ENCODE data around the gene SPATA24.

Gene SPATA24

DNA sequence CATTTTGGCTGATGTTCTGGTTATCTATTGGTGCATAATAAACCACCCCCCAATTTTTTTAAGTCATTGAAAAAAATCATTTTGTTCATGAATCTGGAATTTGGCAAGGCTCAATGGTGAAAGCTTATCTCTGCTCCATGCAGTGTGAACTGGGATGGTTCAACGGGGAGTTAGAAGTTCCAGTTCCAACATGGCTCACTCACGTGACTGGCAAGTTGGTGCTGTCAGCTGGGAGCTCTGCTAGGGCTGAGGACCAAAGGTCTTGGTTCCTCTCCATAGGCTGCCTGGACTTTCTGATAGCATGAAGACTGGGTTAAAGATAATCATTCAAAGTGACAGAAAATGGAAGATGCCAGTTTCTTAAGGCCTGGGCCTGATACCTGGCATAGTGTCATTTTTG is 3.1 kb upstream of the SPATA24 start:
- H3K27me3 ChIP-seq (ENCODE audit: insufficient read depth, low read length) = no peaks in the 10 kb centered on the region
- H3K36me3 ChIP-seq (ENCODE audit: insufficient read depth, low read length) = no peaks in the 10 kb centered on the region
- H3K4me1 ChIP-seq (ENCODE audit: control insufficient read depth, insufficient read depth, low read length, unreplicated experiment) = peaks cover 11% of the 10 kb centered on the region
- no peaks in the 10 kb centered on the region for H3K79me2 ChIP-seq (ENCODE audit: control insufficient read depth, insufficient read depth, low read length, unreplicated experiment)
- no peak overlapping the region for H2AFZ ChIP-seq (ENCODE audit: low read length, unreplicated experiment)
- no peak overlapping the region for H3K4me3 ChIP-seq (ENCODE audit: low read depth, low read length)
- H3K27ac ChIP-seq (ENCODE audit: low read depth, low read length) = no peak overlapping the region

DNA sequence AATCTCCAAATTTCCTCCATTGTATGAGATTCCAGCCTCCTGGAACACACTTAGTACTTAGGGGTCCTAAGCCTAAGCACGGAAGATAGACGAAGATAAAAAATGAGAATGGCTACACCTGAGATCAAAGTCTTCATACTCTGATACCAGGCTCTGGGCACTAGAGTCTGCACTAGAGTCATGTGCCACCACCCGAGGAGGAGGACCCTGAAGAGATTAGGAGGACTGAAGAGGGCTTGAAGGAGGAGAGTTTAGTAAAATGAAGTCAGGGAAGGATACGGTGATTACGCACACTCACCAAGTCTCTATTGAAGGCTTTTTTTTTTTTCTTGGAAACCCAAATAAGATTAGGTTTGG is 573 bp upstream of the SPATA24 start:
- H2AFZ ChIP-seq (ENCODE audit: low read length, unreplicated experiment) = peak overlapping the region; percentile 84
- peak overlapping the region; percentile 90 for H3K27ac ChIP-seq (ENCODE audit: low read depth, low read length)
- peaks cover 11% of the 10 kb centered on the region for H3K4me1 ChIP-seq (ENCODE audit: control insufficient read depth, insufficient read depth, low read length, unreplicated experiment)
- no peaks in the 10 kb centered on the region for H3K79me2 ChIP-seq (ENCODE audit: control insufficient read depth, insufficient read depth, low read length, unreplicated experiment)
- H3K27me3 ChIP-seq (ENCODE audit: insufficient read depth, low read length) = no peaks in the 10 kb centered on the region
- no peaks in the 10 kb centered on the region for H3K36me3 ChIP-seq (ENCODE audit: insufficient read depth, low read length)
- H3K4me3 ChIP-seq (ENCODE audit: low read depth, low read length) = peak overlapping the region; percentile 75

DNA sequence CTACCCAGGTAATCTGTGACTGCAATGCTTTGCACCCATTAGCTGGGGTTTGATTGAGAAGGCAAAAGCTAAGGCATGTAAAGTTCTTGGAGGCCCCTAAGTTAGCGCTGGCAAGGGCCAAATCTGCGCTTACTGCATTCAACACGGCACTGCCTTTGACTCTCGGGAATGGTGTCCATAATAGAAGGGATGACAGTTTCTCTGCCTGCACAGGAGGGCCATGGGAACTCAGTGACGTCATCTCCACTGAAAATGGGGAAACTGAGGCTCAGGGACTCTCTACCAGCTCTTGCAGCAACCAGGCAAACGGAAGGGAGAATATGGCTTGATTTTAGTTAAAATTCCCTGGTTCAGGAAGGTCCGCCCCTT is 487 bp downstream of the SPATA24 start:
- Histone ChIP-seq H3K79me2 (ENCODE audit: control insufficient read depth, insufficient read depth, low read length, unreplicated experiment) (no peaks in the 10 kb centered on the region), H2AFZ (ENCODE audit: low read length, unreplicated experiment) (peak overlapping the region; percentile 80), H3K36me3 (ENCODE audit: insufficient read depth, low read length) (no peaks in the 10 kb centered on the region), H3K4me3 (ENCODE audit: low read depth, low read length) (peak overlapping the region; percentile 75), H3K4me1 (ENCODE audit: control insufficient read depth, insufficient read depth, low read length, unreplicated experiment) (peaks cover 11% of the 10 kb centered on the region), H3K27me3 (ENCODE audit: insufficient read depth, low read length) (no peaks in the 10 kb centered on the region), H3K27ac (ENCODE audit: low read depth, low read length) (peak overlapping the region; percentile 90)

DNA sequence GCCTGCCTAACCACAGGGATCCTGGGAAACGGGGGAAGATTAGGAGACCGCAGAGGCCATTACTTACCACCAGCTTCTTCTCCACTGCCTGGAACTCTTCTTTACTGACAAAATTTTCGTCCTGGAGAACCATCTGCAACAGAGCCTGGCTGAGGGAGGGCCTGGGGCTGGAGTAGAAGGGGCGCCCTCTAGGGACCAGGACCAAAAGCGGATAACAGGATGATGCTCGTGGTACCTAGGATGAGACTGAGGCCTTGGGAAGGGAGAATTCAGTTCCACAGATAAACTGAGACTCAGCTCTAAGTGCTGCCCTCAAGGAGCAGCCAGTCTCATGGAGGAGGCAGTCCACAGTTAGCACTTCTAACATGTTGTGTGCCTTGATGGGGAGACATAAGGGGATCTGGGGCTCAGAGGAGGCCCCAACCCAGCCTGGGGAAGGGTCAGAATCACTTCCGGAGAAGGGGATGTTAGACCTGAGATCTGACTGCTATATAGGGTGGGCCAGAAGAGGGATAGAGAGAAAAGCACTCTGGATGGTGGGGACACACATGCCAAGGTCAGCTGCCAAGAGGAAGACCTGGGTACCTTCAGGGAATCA is 1.2 kb downstream of the SPATA24 start:
- no peak overlapping the region for H3K27ac ChIP-seq (ENCODE audit: low read depth, low read length)
- H3K4me3 ChIP-seq (ENCODE audit: low read depth, low read length) = peak overlapping the region; percentile 75
- no peaks in the 10 kb centered on the region for H3K36me3 ChIP-seq (ENCODE audit: insufficient read depth, low read length)

DNA sequence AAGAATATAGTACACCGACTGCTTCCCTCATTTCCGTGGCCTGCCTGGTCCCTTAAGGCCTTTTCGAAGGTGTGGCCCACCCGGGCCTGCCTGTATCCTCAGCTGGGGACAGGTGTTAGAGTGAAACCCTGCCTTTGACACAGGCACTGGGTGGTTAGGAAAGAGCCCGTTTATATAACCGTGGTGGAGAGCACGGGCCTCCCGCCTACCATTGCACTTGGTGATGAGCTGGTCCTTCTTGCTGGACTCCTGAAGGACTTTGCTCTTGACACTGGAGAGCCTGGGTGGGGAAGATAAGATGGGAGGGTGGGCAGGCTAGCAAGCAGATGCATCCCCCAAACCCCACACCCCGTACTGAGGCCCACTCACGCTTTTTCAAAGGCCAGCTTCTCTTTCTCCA is 2.3 kb downstream of the SPATA24 start:
- no peaks in the 10 kb centered on the region for H3K27me3 ChIP-seq (ENCODE audit: insufficient read depth, low read length)
- H3K4me1 ChIP-seq (ENCODE audit: control insufficient read depth, insufficient read depth, low read length, unreplicated experiment) = peaks cover 11% of the 10 kb centered on the region
- H3K36me3 ChIP-seq (ENCODE audit: insufficient read depth, low read length) = no peaks in the 10 kb centered on the region

More for the DNA sequence above, 1.2 kb downstream of the SPATA24 start:
- H3K79me2 ChIP-seq (ENCODE audit: control insufficient read depth, insufficient read depth, low read length, unreplicated experiment) = no peaks in the 10 kb centered on the region
- peaks cover 11% of the 10 kb centered on the region for H3K4me1 ChIP-seq (ENCODE audit: control insufficient read depth, insufficient read depth, low read length, unreplicated experiment)
- no peak overlapping the region for H2AFZ ChIP-seq (ENCODE audit: low read length, unreplicated experiment)
- no peaks in the 10 kb centered on the region for H3K27me3 ChIP-seq (ENCODE audit: insufficient read depth, low read length)

DNA sequence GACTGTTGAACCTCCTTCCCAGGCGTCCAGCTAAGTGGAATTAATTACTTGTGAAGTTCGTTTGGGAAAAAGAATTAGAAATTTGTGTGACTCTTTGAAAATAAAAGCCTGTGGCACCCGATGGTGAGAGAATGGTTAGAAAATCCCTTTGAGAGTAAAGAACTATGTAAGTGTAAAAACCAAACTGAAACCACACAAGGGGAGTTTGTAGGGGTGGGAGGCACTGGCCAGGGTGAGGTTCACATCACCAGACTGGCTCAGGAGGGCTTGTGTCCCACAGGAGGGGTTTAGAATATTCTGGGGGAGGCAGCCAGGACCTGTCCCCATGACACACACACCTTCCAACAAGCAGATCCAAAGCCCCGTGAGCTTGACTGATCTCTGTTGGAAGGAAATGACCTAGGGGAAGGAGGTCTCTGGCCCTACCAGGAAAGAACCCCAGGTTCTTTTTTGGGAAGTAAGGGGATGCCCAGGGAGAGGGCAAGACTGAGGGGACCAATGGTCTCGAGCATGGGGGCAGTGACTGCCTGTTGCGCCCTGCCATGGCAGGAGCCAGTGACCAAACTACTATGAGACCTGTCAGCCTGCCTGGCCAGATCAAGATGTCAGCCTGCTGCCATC is 4.3 kb downstream of the SPATA24 start:
- H2AFZ ChIP-seq (ENCODE audit: low read length, unreplicated experiment) = no peak overlapping the region
- H3K4me1 ChIP-seq (ENCODE audit: control insufficient read depth, insufficient read depth, low read length, unreplicated experiment) = peaks cover 11% of the 10 kb centered on the region
- no peaks in the 10 kb centered on the region for H3K79me2 ChIP-seq (ENCODE audit: control insufficient read depth, insufficient read depth, low read length, unreplicated experiment)
- H3K27ac ChIP-seq (ENCODE audit: low read depth, low read length) = no peak overlapping the region
- no peak overlapping the region for H3K4me3 ChIP-seq (ENCODE audit: low read depth, low read length)
- no peaks in the 10 kb centered on the region for H3K36me3 ChIP-seq (ENCODE audit: insufficient read depth, low read length)
- no peaks in the 10 kb centered on the region for H3K27me3 ChIP-seq (ENCODE audit: insufficient read depth, low read length)

More for the DNA sequence above, 2.3 kb downstream of the SPATA24 start:
- Histone ChIP-seq H3K27ac (ENCODE audit: low read depth, low read length) (no peak overlapping the region), H3K79me2 (ENCODE audit: control insufficient read depth, insufficient read depth, low read length, unreplicated experiment) (no peaks in the 10 kb centered on the region), H3K4me3 (ENCODE audit: low read depth, low read length) (no peak overlapping the region), H2AFZ (ENCODE audit: low read length, unreplicated experiment) (no peak overlapping the region)

DNA sequence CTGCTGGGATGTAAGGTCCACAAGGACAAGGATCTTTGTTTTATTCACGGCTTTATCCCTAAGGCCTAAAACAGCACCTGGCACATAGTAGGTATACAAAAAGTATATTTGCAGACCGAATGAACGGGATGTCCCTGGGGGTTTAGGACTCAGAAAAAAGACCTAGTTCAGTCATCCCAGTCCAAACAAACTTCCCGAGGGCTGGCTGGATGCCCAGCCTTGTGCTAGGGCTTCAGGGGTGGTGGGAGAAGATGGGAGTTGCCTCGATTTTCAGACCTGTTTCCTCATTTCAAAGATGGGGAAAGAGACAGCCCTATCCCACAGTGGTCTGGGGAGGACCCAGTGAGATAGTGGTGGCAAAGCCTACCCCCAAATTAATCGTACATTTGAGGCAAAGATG is 6.0 kb downstream of the SPATA24 start:
- Histone ChIP-seq H3K36me3 (ENCODE audit: insufficient read depth, low read length) (no peaks in the 10 kb centered on the region), H2AFZ (ENCODE audit: low read length, unreplicated experiment) (no peak overlapping the region), H3K4me3 (ENCODE audit: low read depth, low read length) (no peak overlapping the region), H3K79me2 (ENCODE audit: control insufficient read depth, insufficient read depth, low read length, unreplicated experiment) (no peaks in the 10 kb centered on the region), H3K27me3 (ENCODE audit: insufficient read depth, low read length) (peaks cover 8% of the 10 kb centered on the region; the same call in 1 of the 2 replicates), H3K27ac (ENCODE audit: low read depth, low read length) (no peak overlapping the region), H3K4me1 (ENCODE audit: control insufficient read depth, insufficient read depth, low read length, unreplicated experiment) (peaks cover 3% of the 10 kb centered on the region)

DNA sequence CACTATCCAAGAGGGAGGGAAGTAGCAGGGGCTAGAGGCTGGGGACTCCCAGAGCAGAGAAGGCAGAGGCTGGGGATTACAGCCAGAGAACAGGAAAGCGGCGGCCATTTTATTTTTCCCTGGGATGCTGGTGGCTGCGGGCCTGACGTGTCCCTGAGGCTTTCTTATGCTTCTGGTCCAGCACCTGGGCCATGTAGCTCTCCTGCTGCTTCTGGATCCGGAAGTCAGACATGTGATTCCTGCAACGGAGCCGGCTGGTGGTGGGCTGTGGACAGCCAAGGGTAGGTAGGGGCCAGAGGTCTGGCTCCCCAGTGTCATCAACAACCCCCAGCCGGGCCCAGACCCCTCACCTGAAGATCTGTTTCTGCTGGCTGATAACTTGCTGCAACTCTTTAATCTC is 7.2 kb downstream of the SPATA24 start:
- no peak overlapping the region for H2AFZ ChIP-seq (ENCODE audit: low read length, unreplicated experiment)
- no peak overlapping the region for H3K27ac ChIP-seq (ENCODE audit: low read depth, low read length)
- no peak overlapping the region for H3K4me3 ChIP-seq (ENCODE audit: low read depth, low read length)
- peaks cover 4% of the 10 kb centered on the region for H3K4me1 ChIP-seq (ENCODE audit: control insufficient read depth, insufficient read depth, low read length, unreplicated experiment)
- no peaks in the 10 kb centered on the region for H3K79me2 ChIP-seq (ENCODE audit: control insufficient read depth, insufficient read depth, low read length, unreplicated experiment)
- peaks cover 8% of the 10 kb centered on the region; the same call in 1 of the 2 replicates for H3K27me3 ChIP-seq (ENCODE audit: insufficient read depth, low read length)
- H3K36me3 ChIP-seq (ENCODE audit: insufficient read depth, low read length) = no peaks in the 10 kb centered on the region

DNA sequence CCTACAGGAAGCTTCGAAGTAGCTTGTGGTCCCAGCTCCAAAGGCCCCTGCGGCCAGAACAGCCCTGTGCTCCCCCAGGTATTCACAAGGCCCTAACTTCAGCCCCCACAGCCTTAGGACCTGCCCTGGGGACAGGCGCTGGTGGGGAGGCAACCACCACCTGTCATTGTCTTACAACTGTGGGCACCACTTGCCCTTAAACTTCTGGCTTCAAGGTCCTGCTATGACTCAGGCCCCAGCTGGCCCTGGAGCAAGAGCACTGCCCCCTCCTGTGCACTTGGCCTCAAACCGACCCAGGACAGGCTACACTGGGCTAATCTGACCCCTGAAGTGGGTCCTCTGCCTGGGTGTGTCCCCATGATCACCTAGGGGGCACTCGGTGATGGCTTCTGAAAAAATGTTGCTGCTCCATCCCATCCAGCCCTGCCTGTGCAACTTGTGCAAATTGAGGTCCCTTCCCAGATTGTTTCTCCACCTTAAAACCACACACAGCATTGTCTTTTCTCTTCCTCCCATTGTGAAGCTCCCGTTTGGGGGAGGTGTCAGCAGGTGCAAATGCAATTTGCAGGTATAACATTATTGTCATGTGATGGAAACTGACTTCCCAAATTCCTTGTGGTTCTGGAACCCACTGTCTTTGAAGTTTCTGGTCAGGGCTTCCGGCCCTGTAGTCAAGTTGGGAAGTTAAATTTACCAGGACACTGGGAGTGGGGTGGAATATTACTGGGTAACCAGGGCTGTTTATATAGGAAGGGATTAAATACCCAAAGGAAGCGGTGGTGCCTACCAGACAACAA is 7.8 kb downstream of the SPATA24 start:
- H3K27ac ChIP-seq (ENCODE audit: low read depth, low read length) = no peak overlapping the region
- peaks cover 8% of the 10 kb centered on the region; the same call in 1 of the 2 replicates for H3K27me3 ChIP-seq (ENCODE audit: insufficient read depth, low read length)
- no peak overlapping the region for H3K4me3 ChIP-seq (ENCODE audit: low read depth, low read length)
- H2AFZ ChIP-seq (ENCODE audit: low read length, unreplicated experiment) = no peak overlapping the region
- H3K36me3 ChIP-seq (ENCODE audit: insufficient read depth, low read length) = no peaks in the 10 kb centered on the region
- no peaks in the 10 kb centered on the region for H3K79me2 ChIP-seq (ENCODE audit: control insufficient read depth, insufficient read depth, low read length, unreplicated experiment)
- peaks cover 10% of the 10 kb centered on the region for H3K4me1 ChIP-seq (ENCODE audit: control insufficient read depth, insufficient read depth, low read length, unreplicated experiment)

DNA sequence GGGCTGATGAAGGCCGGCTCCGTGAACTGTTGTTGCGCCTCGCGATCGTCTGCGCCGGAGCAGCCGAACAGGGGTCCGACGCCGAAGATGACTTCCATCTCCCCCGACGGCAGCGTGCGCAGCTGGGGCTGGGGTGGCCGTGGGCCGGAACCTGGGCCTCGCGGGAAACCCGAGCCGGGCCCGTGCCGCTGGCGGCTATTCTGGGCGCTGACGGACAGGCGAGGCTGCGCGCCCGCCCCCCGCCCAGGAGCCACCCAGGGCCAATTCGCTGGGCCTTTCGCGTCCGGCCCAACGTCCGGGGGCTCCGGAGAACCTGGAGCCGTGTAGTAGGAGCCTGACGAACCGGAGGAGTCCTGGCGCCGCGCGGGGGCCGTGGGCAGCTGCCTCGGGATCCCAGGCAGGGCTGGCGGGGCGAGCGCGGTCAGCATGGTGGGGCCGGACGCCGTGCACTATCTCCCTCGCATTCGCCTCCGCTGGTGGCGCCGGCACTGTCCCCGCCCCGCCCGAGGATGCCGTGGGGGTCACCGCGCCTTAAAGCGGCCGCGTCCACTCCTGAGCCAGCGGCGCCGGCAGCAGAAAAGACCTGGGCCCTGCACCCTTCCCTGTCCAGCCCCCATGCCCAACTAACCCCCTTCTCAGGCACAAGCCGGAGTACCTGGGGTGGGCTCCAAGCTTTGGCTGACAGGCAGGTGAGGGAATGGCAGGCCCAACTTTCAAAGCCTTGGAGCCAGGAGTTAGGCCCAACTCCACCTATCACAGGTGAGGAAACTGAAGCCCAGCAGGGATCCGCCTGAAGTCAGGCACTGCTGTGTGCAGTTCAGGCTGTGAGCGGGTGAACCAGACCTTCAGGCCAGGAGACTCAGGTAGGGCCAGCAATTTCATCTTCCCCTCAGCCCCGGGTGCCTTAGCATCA is 9.0 kb downstream of the SPATA24 start, which contains the start of gene PROB1:
Gene PROB1 (minus strand): TSS at position 451 of the 913 bp plus-strand sequence. CDS start 23 bp downstream, at position 428.
- Histone ChIP-seq H3K79me2 (ENCODE audit: control insufficient read depth, insufficient read depth, low read length, unreplicated experiment) (no peaks in the 10 kb centered on the region), H3K36me3 (ENCODE audit: insufficient read depth, low read length) (no peaks in the 10 kb centered on the region), H2AFZ (ENCODE audit: low read length, unreplicated experiment) (peak within 1 kb of the TSS; percentile 28), H3K4me3 (ENCODE audit: low read depth, low read length) (peak within 1 kb of the TSS; percentile 77), H3K4me1 (ENCODE audit: control insufficient read depth, insufficient read depth, low read length, unreplicated experiment) (peaks cover 14% of the 10 kb centered on the region), H3K27me3 (ENCODE audit: insufficient read depth, low read length) (peaks cover 8% of the 10 kb centered on the region; the same call in 1 of the 2 replicates), H3K27ac (ENCODE audit: low read depth, low read length) (no peak within 1 kb of the TSS)
